Measurements from ENCODE around the gene PDE6B.
A peak's percentile ranks its signal among the peaks of the same experiment; 100 is the strongest.
"Not testable (repeated sequence)": the region's sequence is repeated elsewhere in the genome, so short reads cannot be mapped to it uniquely, and the experiment has no call there.

The PDE6B gene

DNA sequence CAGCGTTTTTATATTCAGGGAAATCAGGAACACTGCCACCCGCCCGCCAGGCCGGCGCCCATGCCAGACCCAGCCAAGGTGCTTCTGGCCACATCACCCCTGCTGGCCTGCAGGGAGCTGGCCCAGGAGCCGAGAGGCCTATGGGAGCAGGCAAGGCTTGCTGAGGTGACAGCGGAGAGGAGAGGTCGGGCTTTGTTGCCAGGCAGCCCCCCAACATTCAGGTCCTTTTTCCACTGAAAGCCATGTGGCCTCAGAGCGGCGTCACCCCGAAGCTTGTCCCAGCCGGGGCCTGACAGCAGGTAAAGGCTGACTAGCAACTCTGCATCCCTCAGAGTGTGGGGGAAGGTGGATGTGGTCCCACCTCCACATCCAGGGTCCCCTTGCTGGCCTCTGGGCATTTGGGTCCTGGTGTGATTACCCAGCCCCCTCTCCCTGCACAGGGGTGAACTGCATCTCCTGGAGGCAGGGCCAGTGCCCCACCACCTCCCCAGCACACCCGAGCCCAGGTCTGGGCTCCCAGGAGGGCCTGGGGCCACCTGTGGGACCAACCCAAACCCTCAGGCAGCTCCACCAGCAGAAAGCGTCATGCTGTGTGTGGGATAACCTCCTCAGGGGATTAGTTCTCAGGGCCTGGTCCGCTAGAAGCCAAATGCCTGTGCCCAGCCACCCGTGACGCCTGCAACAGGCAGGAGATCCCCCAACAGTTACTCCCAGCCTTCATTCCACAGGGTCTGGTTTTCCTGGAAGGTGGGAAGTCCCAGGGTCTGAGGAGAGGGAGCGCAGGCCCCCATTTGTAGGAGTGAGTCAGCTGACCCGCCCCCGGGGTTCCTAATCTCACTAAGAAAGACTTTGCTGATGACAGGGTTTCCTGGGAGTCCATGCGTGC is at the start of gene PDE6B:
TSS of gene PDE6B (plus strand) at position 869 of the 886 bp plus-strand sequence. CDS start 54 bp downstream, outside the sequence.
- no peak for DNase-seq

DNA sequence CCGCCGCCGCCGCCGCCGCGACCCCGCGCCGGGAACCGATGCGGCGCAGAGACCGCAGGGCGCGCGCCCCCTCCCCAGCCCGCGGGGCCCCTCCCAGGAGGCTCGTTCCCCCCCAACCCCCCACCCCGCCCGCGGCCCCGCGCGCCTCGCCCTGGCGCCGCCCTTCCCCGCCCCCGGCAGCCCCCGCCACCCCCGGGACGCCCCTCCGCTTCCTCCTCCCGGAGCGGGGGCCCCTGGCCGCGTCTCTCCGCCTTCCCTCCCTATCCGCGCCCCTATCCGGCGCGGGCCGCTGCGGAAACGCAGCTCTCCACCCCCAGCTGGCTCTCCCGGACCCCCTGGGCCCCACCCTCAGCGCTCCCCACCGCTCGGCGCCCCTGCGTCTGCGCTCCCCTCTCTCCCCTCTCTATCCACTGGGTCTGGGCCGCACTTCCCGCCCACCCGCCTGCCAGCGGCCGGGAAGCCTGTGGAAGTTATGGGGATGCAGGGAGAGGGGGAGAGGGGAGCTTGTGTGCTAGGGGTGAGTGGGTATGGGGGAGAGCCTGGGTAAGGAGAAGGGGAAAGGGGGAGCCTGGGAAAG is 49.0 kb upstream of the PDE6B start, which contains the start of gene TMEM271:
TSS of gene TMEM271 (minus strand) at position 51 of the 577 bp plus-strand sequence. CDS start 233 bp downstream, outside the sequence.
- no peak for DNase-seq

DNA sequence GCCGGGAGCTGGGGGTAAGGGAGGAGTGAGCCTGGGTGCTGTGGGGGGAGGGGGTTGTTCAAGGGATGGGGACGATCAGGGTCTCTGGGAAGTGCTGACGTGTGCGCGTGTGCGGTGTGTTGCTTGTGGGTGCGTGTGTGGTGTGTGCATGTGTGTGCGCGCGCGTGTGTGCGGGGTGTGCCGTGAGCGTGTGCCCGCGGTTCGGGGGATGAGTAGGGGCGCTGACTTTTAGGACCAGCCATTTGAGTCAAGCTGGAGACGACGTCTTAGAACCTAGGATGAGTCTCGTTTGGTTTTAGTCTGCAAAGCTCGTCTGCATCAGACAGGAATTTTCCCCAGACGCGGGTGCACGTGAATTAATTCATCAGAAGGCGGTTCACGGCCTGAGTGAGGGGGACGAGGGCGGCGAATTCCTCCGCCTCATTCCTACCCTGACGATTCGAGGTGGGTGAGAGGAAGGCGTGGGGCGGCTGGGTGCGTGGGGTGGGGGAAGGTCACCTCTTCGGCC is 48.3 kb upstream of the PDE6B start:
- no peak for DNase-seq

DNA sequence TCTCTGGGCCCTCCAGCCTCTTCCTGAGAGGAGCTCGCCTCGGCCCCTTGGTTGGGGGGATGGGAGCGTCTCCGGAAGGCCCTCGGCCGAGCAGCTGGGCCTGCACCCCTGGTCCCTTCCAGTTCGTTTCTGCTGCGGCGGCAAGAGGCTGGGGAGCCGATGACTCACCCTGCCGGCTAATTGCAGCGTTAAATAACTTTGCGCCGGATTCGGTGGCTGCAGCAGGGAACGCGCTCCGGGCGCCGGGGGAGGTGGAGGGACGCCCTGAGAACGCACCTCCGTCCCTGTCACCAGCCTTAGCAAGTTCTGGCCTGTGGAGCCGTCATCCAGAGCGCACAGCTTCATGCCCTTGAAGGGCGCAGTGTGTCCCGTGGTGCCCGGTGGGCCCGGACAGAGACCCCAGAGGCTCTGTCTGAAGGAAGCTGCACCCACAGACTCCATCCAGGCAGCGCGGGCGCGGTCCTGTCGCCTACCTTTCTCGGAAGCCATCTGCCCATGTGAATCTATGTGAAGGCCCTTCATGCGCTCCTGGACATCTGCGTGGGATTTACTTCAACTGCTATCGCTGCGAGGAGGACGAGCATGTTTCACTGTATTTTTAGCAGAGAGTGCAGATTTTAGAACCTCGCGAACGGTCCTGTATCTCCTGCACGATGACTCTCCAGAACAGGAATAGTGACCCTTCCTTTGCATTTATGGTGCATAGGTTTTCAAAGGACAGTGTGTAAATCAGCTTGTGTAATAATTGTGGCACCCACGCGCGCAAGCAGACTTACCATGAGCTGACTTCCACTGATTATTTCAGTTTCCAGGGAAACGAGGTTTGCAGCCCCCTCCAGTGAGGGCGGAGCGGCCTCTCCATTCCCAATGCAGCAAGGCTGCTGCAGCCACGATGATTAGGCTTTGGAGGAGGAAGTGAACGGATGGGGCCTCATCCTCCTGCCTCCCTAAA is 47.6 kb upstream of the PDE6B start:
- DNase-seq, result peak; percentile 46

DNA sequence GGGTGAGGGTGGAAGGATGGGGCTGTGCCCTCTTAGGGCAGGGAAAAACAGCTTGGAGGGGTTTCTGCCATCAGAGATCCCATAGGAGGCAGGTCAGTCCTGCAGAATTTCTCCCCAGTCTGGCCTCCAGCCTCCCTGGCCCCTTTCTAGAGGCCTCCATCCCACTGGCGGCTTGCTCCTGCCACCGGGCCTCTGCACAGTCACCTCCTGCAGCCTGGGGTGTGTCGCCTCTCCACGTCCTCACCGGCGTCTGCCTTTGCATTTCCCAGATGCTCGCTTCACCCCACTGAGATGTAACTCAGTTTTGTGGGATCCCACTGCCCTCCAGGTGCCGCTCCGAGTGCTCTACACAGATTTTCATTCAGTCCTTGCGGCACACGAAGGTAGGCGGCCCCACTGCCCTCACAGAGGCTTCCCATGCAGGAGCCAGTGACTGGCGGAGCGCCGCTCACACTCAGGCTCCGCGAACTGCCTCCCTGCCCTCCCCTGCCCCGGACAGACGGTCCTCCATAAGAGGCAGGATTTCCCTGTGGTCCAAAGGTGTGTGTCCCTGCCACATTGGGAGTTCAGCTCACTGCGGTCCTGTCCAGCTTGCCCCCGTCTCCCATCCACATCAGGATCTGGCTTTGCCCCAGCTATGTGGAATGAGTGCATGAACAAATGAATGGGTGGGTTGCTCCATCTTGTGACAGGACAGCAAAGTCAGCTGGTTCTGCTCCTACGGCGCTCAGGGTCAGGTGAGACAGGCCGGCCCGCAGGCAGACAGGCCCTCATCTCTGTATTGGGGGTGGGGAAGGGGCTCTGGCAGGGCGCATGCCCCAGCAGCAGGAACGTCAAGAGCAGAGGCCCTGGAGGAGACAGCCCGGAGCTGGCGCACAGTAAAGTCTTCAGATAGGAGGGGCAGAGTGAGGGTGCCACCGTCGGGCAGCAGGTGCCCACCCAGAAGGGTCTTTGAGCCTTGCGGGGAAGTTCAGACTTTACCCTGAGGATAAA is 46.6 kb upstream of the PDE6B start:
- DNase-seq, result no peak

DNA sequence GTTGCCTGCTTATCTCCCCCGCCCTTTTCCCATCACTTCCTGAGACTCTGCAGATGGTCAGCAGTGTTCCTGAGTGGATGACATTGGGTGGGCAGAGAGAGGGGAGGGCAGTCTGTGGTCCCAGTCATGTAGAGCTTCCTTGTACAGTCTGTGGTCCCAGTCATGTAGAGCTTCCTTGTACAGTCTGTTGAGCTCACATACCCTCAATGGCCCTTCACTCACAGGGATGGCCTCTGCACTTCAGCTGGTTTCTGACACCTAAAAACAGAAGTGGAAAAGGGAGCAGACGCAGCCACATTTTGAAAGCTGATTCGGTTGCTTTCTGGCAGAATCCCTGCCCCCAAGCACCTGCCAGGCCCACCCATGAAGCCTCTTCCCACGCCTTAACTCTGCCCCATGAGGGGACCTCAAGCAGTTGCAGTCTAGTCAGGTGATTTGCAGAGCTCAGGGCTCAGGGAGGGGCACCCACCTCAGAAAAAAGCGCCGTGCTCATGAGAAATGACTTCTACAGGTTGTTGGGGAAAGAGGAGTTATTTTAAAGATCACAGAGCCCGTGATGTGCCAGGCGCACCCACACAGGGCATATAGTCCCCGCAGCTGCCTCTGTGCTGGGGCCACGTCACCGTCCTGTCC is 45.7 kb upstream of the PDE6B start:
- no peak for DNase-seq

DNA sequence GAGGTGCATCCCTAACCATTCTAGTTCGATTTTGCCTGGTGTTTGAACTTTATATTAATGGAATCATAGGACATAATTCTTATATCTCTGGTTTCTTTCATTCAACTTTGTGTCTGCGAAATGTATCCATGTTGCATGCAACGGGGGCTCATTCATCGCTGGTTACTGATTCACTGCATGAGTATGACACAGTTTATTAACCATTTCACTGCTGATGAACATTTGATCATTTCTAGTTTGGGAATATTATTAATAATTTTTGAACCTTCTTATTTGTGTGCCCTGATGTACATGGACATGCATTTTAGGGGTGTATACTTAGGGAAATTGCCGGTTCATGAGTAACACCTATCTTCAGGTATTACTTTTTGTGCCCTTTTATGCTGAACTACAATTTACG is 44.2 kb upstream of the PDE6B start:
- DNase-seq, result no peak

DNA sequence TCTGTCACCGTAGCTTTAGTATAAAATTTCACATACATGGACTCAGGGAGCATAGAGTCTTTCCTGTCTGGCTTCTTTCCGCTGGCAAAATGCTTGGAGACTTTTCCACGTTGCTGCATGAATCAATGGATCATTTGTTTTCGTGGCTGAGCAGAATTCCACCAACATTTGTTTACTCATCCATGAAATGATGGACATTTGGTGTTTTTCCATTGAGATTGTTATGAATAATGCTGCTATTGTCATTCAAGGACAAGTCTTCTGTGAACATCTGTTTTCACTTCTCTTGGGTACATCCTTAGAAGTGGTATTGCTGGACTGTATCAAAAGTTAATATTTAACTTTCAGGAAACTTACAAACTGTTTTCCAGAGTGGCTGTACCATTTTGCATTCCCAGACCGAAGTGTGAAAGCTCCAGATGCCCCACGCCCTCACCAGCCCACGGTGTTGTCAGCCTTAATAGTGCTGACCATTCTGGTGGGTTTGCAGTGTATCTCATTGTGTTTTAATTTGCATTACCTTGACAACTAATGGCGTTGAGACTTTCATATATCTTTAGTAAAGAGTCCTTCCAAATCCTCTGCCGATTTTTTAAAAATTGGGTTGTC is 43.5 kb upstream of the PDE6B start:
- no peak for DNase-seq

DNA sequence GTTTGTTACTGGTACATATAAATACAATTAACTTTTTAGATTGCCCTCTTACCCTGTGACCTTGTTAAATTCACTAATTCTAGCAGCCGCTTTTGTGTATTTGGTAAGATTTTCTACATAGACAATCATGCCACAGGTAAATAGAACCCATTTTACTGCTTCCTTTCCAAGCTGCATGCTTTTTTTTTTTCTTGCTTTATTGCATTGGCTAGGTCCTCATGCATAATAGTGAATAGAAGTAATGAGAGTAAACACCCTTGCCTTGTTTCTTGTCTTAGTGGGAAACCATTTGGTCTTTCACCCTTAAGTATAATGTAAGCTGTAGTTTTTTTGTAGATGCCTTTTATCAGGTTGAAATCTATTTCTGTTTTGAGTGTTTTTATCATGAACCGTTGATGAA is 41.6 kb upstream of the PDE6B start:
- no peak for DNase-seq

DNA sequence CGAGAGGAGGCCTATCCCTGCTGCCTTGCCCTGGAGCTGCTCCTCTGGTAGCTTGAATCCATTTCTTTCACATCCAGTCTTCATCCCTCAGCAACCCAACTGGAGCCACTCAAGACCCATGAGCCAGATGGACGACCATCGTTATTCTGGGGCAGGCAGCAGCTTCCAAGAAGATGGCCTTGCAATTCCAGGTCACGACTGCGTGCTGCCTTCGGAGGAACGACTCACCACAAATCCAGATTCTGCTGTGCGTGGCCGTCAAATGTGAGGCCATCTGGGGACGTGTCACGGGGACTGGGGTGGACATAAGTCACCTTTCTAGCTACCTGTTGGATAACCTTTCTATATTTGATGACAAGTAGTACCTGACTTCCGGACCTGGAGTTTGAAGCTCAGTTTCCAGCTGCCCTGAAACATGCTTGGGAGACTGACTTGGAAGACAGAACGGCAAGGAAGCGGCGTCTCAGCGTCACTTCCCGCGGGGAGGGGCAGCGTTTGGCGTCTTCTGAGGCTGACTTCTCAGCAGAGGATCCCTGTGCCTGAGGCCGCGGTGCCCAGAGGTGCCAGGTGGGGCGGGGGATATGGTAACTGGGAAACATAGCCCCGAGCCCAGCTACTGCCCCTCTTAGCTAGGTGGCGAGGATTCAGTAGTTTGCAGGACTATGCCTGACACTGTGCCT is 37.6 kb upstream of the PDE6B start:
- no peak for DNase-seq

DNA sequence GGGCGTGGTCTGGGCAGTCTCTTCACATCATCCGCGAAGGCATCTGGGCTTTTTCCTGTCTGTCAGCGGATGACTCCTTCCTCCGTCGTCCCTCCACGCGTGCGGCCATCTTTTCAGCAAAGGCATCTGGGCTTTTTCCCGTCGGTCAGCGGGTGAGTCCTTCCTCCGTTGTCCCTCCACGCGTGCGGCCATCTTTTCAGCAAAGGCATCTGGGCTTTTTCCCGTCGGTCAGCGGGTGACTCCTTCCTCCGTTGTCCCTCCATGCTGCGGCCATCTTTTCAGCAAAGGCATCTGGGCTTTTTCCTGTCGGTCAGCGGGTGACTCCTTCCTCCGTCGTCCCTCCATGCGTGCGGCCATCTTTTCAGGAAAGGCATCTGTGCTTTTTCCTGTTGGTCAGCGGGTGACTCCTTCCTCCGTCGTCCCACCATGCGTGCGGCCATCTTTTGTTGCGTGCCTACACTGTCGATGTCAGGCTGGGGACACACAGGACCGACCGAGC is 37.0 kb upstream of the PDE6B start:
- DNase-seq, result no peak

DNA sequence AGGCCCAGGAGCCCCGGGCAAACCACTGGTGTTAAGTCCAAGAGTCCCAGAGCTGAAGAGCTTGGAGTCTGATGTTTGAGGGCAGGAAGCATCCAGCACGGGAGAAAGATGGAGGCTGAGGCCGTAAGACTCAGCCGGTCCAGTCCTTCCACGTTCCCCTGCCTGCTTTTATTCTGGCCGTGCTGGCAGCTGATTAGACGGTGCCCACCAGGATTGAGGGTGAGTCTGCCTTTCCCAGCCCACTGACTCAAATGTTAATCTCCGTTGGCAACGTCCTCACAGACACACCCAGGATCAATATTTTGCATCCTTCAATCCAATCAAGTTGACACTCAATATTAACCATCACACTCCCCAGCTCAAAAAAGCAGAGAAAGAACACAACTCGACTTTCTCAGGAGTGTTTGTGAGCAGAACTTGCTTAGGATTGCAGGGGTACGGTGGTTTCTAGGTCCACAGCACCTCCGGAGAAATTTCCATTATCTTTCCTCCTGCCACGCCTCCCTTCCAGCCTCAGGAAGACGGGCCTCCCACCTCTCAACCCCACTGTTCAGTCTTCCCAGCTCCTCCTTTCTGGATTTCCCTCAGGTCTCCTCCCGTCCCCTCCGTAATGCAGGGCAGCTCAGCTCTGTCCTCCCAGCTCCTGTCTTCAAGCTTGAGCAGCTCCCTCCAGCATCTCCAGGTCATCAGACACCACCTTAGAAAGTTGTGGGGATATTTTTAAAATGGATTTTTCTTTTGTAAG is 36.0 kb upstream of the PDE6B start:
- DNase-seq, result no peak

DNA sequence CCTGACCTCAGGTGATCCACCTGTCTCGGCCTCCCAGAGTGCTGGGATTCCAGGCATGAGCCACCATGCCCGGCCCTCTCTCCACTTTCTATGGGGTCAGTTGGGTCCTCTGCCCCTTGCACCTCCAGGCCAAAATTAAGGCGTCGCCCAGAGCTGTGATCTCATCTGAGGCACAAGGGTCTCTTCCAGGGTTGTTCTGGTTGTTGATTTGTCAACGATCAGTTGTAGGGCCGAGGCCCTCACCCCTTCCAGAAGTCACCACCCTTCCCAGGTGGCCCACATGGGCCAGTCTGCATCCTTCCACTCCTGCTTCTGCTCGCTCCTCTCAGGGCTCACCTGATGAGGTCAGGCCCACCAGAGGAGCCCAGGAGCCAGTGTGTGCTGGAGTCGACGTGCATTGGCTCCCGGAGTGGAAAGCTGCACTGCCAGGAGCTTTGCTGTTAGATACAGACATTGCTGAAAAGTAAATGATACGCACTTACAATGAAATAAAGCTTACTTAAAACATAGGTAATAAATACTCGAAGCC is 35.0 kb upstream of the PDE6B start:
- no peak for DNase-seq

DNA sequence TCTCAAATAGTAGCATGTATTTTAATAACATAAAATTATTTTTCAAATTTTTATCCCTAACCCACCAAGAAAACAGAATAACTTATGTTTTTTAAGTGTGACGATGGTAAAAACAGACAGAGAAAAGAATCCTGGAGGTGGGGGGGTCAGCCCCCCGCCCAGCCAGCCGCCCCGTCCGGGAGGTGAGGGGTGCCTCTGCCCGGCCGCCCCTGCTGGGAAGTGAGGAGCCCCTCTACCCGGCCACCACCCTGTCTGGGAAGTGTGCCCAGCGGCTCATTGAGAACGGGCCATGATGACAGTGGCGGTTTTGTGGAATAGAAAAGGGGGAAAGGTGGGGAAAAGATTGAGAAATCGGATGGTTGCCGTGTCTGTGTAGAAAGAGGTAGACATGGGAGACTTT is 33.2 kb upstream of the PDE6B start:
- DNase-seq, result not testable (repeated sequence)

DNA sequence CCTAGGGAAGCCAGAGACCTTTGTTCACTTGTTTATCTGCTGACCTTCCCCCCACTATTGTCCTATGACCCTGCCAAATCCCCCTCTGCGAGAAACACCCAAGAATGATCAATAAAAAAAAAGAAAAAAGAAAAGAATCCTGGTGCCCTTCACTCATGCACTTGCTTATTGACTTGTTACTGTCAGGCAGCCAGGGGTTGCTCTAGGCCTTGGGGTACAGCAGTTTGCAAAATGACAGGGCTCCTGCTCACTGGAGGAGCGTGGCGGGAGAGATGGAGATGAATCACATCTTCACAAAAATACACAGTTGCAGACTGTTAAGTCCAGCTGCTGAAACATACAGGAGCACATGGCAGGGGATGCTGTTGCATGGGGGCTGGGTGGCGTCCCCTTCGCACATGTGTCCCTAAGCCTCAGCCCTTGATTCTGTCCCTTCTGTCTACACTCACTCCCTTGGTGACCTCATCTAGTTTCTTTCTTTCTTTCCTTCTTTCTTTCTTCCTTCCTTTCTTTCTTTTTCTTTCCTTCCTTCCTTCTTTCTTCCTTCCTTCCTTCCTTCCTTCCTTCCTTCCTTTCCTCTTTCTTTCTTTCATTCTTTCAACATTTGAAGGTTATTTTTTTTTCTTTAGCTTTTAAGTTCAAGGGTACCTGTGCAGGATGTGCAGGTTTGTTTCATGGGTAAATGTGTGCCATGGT is 32.4 kb upstream of the PDE6B start:
- no peak for DNase-seq

DNA sequence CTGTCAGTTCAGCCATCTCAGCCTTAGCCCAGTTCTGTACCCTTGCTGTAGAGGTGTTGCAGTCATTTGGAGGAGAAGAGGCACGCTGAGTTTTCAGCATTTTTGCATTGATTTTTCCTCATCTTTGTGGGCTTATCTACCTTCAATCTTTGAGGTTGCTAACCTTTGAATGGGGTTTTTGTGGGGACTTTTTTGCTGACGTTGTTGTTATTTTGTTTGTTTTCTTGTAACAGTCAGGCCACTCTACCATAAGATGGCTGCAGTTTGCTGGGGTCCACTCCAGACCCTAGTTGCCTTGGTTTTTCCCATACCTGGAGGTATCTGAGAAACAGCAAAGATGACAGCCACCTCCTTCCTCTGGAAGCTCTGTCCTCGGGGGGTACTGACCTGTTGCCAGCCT is 26.4 kb upstream of the PDE6B start:
- DNase-seq, result no peak

DNA sequence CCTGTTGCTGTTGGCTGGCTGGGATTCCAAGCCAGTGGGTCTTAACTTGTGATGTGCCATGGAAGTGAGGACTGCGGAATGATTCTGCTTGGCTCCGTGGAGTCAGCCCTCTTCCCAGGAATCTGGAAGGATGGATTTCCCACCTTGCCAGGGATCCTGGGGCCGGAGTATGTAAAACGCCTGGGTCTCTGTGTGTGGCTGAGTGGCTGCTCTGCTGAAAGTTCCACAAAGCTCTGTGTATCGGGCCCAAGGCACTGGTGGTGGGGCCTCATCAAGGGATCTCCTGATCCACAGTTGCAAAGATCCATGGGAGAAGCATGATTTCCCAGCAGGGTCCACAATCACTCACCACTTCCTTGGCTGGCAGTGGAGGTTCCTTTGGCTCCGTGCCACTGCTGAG is 25.2 kb upstream of the PDE6B start:
- no peak for DNase-seq

DNA sequence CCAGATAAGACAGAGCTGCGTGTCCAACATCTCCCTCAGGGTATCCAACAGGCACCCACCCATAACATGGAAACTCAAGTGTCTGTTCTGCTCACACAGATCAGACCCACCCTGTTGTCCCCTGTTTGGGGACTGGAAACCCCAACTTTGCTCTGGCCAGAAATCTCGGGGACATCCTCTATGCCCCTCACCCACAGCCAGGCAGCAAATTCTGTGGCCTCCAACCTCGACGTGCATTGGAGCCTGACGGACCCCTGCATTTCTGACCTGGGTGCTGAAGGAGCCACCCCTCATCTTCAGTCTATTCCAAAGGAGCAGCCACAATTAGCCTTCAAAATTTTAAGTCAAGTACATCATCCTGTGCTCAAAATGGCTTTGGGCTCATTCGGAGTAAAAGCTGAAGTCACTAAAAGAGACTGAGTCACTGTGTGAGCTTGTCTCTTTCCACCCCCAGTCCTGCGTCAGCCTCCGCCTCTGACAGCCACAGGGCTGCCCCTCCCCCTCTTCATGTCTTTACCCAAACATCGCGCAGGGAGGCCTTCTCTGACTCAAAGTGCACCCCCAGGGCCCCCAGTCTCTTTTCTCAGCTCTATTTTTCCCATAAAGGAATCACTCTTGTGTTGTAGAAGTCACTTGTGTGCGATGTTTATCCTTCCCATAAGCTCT is 24.4 kb upstream of the PDE6B start:
- DNase-seq, result peak; percentile 69

All from stimulated activated CD8-positive, alpha-beta memory T cell treated with anti-CD3 and anti-CD28 coated beads, Interleukin-4, amount 100 ng/mL, for 48 hours (primary cell).